NCI-H1105 treated with DMSO at 0.1 percent for 48 hours (cell line): ENCODE data around the gene RETN.
A peak's percentile ranks its signal among the peaks of the same experiment; 100 is the strongest.
"Not testable (repeated sequence)": the region's sequence is repeated elsewhere in the genome, so short reads cannot be mapped to it uniquely, and the experiment has no call there.

Experiments used
- DNase-seq: peaks from one replicate; lab custom pipeline; 2025; lab: John Stamatoyannopoulos, UW

Gene RETN

GRCh38 chr19:7637374-7638256, 31.2 kb upstream of the RETN start:
- no peak for DNase-seq

- no peak for DNase-seq
Observed at GRCh38 chr19:7638802-7639465, 29.9 kb upstream of the RETN start.

- no peak for DNase-seq
Observed at GRCh38 chr19:7639863-7640348, 28.9 kb upstream of the RETN start.

DNA sequence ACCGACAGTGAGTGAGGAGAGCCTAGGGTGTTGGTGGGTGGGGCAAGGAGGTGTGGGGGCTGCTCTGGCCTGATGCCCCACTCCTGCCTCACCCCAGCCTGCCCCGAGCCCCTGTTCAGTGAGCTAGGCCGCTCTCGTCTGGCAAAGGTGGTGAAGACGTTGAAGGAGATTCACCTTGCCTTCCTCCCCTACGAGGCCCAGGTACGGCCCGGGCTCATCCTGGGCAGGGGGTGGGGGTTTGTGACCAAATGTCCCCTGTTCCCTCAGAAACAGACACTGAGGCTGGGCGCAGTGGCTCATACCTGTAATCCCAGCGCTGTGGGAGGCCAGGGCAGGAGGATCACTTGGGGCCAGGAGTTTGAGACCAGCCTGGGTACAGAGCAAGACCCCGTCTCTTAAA, 28.0 kb upstream of the RETN start:
- no peak for DNase-seq

- no peak for DNase-seq
Observed at GRCh38 chr19:7641290-7642276, 27.3 kb upstream of the RETN start.

DNA sequence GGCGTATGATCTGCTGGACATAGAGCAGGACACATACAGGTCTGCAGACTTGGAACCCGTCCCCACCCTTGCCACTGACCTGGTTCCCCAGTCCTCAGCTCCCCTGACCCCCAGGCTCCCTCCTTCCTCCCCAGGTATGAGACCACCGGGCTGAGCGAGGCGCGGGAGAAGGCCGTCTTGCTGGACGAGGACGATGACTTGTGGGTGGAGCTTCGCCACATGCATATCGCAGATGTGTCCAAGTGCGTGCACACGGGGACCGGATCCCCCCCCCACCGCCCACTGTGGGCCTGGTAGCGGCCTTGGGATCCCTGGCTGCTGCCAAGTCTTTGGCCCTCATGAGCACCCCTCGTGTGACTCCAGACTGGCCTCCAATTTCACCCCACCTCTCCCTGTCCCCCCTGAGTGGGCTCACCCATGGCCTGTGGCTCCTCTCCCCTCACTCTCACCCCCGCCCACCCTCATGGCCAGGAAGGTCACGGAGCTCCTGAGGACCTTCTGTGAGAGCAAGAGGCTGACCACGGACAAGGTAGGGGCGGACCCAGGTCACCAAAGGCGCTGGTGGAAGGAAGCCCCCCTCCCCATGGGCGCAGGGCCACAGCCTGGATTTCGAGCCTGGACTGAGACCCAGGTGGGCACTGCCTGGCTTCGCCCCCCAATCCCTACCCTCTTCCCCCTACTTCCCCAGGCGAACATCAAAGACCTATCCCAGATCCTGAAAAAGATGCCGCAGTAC, 26.4 kb upstream of the RETN start:
- DNase-seq, result no peak

DNA sequence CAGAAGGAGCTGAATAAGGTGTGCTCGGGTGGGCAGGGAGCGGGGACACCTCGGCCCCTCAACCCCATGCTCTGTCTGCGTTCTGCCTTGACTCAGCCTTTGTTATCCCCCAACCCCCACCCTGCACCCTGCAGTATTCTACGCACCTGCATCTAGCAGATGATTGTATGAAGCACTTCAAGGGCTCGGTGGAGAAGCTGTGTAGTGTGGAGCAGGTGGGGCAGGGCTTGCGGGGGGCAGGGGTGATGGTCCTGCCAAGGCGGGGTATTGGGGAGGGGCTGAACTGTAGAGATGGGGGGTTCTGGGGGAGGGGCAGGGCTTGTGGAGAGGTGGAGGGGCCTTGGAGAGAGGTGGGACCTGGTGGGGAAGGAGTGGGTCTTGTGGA, 25.8 kb upstream of the RETN start:
- no peak for DNase-seq

DNA sequence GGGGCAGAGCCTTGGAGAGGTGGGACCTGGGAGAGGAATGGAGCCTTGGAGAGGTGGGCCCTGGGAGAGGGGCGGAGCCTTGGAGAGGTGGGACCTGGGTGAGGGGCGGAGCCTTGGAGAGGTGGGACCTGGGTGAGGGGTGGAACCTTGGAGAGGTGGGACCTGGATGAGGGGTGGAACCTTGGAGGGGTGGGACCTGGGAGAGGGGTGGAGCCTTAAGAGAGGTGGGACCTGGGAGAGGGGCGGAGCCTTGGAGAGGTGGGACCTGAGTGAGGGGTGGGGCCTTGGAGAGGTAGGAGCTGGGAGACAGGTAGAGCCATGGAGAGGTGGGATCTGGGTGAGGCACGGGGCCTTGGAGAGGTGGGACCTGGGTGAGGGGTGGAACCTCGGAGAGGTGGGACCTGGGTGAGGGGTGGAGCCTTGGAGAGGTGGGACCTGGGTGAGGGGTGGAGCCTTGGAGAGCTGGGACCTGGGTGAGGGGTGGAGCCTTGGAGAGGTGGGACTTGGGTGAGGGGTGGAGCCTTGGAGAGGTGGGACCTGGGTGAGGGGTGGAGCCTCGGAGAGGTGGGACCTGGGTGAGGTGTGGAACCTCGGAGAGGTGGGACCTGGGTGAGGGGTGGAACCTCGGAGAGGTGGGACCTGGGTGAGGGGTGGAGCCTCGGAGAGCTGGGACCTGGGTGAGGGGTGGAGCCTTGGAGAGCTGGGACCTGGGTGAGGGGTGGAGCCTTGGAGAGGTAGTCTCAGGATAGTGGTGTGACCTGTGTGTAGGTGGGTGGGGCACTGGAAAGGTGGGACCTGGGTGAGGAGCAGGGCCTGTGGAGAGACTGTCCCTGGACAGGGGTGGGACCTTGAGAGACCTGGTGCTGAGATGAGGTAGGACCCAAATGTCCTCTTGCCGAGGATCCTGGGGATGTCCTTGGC, 25.0 kb upstream of the RETN start:
- not testable (repeated sequence) for DNase-seq

DNA sequence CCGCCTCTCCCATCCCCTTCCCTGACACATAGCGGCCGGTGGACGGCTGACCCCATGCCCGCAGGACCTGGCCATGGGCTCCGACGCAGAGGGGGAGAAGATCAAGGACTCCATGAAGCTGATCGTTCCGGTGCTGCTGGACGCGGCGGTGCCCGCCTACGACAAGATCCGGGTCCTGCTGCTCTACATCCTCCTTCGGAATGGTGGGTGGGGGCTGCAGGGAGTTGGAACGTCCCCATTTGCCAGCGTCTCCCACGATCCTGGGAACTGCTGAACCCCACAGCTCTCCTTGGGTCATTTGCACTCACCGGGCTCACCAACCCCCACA, 24.3 kb upstream of the RETN start:
- no peak for DNase-seq

GRCh38 chr19:7645163-7645562, 23.7 kb upstream of the RETN start:
- no peak for DNase-seq

GRCh38 chr19:7645656-7646425, 23.0 kb upstream of the RETN start:
- no peak for DNase-seq

DNA sequence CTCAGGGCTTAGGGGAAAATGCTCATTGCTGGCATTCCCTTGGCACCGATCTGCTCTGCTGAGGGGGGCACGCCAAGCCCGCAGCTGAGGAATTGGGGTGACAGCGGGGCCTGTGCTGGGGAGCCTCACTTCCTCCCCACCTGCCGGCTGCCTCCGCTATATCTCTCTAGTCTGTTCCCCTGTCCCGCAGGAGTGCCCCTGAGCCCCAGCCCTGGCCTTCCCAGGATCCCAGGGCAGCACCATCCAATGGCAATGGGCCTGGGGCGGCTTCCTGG, 22.5 kb upstream of the RETN start:
- DNase-seq, result no peak

DNA sequence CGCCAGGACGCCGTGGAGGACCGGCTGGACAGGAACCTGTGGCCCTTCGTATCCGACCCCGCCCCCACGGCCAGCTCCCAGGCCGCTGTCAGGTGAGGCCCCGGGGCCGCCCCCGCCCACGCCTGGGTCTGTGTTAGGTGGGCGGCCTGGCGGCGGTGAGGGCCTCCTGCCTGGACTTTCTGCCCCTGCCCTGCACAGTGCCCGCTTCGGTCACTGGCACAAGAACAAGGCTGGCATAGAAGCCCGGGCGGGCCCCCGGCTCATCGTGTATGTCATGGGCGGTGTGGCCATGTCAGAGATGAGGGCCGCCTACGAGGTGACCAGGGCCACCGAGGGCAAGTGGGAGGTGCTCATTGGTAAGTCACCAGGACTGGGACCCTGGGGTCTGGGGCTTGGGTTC, 21.7 kb upstream of the RETN start:
- no peak for DNase-seq

- DNase-seq, result no peak
Observed at GRCh38 chr19:7648265-7649014, 20.4 kb upstream of the RETN start.

- no peak for DNase-seq
Observed at GRCh38 chr19:7650148-7650547, 18.7 kb upstream of the RETN start.

DNA sequence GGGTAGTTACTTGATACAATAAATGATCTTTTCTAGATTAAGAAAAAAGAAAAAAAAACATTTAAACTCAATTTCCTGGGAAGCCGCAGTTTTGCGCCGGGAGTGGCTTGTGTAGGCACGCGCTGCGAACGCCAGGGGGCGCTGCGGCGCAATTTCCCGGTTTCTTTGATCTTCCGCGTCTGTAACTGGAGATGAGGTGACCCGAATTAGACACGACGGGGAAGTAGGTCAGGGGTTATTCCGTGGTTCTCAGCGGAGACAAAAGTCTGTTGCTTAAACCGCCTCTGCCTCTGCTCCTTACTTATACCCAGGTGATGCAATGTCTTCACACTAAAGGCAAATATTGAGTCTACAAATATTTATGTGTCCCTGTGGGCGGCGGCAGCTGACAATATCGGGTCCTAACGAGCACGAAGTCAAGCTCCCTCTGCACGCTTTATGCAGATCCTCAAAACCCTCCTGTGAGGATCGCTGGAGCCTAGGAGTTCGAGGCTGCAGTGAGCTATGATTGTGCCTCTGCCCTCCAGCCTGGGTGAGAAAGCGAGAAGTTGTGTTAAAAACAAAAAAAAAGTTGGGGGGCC, 16.7 kb upstream of the RETN start:
- peak; percentile 66 for DNase-seq

DNA sequence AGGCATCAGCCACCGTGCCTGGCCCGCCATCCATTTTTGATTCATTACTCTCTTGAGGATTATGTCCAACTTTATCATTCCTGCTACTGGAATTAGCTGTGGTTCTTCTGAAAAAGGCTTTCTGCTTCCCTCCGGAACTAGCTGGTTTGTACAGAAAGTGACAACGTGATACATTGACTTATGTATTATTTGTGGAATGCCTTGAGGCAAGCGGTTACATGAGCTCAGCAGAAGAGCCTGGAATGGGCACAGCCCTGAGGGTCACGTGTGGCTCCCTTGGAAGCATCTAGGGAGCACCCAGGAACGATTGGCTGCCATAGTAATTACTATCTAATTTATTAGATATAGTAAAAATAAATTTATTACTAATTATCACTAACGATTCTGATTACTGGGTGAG, 14.4 kb upstream of the RETN start:
- DNase-seq, result no peak

DNA sequence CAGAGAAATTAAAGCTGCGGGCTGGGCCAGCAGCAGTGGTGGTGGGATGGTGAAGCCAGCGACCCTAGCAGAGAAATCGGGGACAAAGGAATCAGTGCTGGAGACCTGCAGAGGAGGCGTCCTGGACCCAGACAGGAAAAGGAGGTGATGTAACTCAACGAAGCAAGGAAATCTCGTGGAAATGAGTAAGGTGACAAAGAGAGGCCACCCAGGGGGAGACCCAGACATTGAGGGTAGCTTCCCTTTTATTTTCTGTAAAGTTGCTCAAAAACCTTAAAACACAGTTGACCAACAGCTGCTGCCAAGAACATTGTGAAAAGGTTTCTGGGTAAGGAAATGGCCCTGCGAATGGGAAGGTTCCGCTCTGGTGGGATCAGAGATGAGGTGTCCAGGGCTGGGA, 13.3 kb upstream of the RETN start:
- no peak for DNase-seq
